ENCODE data around the gene ARHGAP6.

The ARHGAP6 gene

GRCh38 chrX:11532291-11533078 is 133.2 kb downstream of the ARHGAP6 start:
- Histone ChIP-seq H2BK15ac (ENCODE audit: low read length) (no peak overlapping the region), H3K23ac (ENCODE audit: low read depth, low read length, poor library complexity) (no peak overlapping the region), H3K79me1 (ENCODE audit: low read depth, low read length) (no peaks in the 10 kb centered on the region), H2AK5ac (ENCODE audit: low read depth, low read length) (no peak overlapping the region), H3K4me2 (ENCODE audit: insufficient read depth, low read length, poor library complexity, severe bottlenecking) (no peak overlapping the region), H3K14ac (ENCODE audit: low read length) (no peak overlapping the region), H2BK12ac (ENCODE audit: low read length) (no peak overlapping the region), H4K91ac (ENCODE audit: low read depth, low read length, poor library complexity) (no peak overlapping the region), H3K27me3 (ENCODE audit: control insufficient read depth in 3 of 3, insufficient read depth in 3 of 3, low read depth in 1 of 3, low read length in 3 of 3) (no peaks in the 10 kb centered on the region), H3K36me3 (replicated peaks in 1 of 2; ENCODE audit: control insufficient read depth in 2 of 2, insufficient read depth in 2 of 2, low read length in 2 of 2) (no peaks in the 10 kb centered on the region), H3K27ac (replicated peaks; ENCODE audit: low read length) (no peak overlapping the region), H2BK120ac (ENCODE audit: low read depth, low read length) (no peak overlapping the region), H3K4me3 (ENCODE audit: low read length in 2 of 2) (no peak overlapping the region), H4K8ac (ENCODE audit: low read depth, low read length) (no peak overlapping the region), H3K9me3 (replicated peaks in 1 of 2; ENCODE audit: control insufficient read depth in 2 of 2, insufficient read depth in 1 of 2, low read depth in 1 of 2, low read length in 2 of 2) (no peaks in the 10 kb centered on the region), H3K9ac (ENCODE audit: low read depth, low read length, poor library complexity) (no peak overlapping the region), H3K4me1 (ENCODE audit: control insufficient read depth in 2 of 2, insufficient read depth in 1 of 2, low read depth in 1 of 2, low read length in 2 of 2) (peaks cover 0 to 2% of the 10 kb centered on the region in 2 donors), H3K4ac (ENCODE audit: low read length) (no peak overlapping the region), H3K18ac (ENCODE audit: low read length) (no peak overlapping the region), H2BK5ac (ENCODE audit: low read length) (no peak overlapping the region), H2AFZ (ENCODE audit: low read length) (peak overlapping the region; percentile 43)
- DNase-seq (ENCODE audit: low spot score), result no peak

GRCh38 chrX:11531226-11531625 is 134.5 kb downstream of the ARHGAP6 start:
- no peak for DNase-seq (ENCODE audit: low spot score)
- Histone ChIP-seq H3K4me2 (ENCODE audit: insufficient read depth, low read length, poor library complexity, severe bottlenecking) (no peak overlapping the region), H3K27me3 (ENCODE audit: control insufficient read depth in 3 of 3, insufficient read depth in 3 of 3, low read depth in 1 of 3, low read length in 3 of 3) (no peaks in the 10 kb centered on the region), H3K36me3 (replicated peaks in 1 of 2; ENCODE audit: control insufficient read depth in 2 of 2, insufficient read depth in 2 of 2, low read length in 2 of 2) (no peaks in the 10 kb centered on the region), H2BK120ac (ENCODE audit: low read depth, low read length) (no peak overlapping the region), H3K79me1 (ENCODE audit: low read depth, low read length) (no peaks in the 10 kb centered on the region), H2BK15ac (ENCODE audit: low read length) (no peak overlapping the region), H3K4me3 (ENCODE audit: low read length in 2 of 2) (no peak overlapping the region), H2AK5ac (ENCODE audit: low read depth, low read length) (no peak overlapping the region), H4K8ac (ENCODE audit: low read depth, low read length) (no peak overlapping the region), H3K14ac (ENCODE audit: low read length) (no peak overlapping the region), H3K9me3 (replicated peaks in 1 of 2; ENCODE audit: control insufficient read depth in 2 of 2, insufficient read depth in 1 of 2, low read depth in 1 of 2, low read length in 2 of 2) (no peaks in the 10 kb centered on the region), H3K27ac (replicated peaks; ENCODE audit: low read length) (no peak overlapping the region), H2BK5ac (ENCODE audit: low read length) (no peak overlapping the region), H2AFZ (ENCODE audit: low read length) (no peak overlapping the region), H3K4ac (ENCODE audit: low read length) (no peak overlapping the region), H3K23ac (ENCODE audit: low read depth, low read length, poor library complexity) (no peak overlapping the region), H2BK12ac (ENCODE audit: low read length) (no peak overlapping the region), H3K4me1 (ENCODE audit: control insufficient read depth in 2 of 2, insufficient read depth in 1 of 2, low read depth in 1 of 2, low read length in 2 of 2) (peaks cover 0 to 2% of the 10 kb centered on the region in 2 donors), H3K18ac (ENCODE audit: low read length) (no peak overlapping the region), H4K91ac (ENCODE audit: low read depth, low read length, poor library complexity) (no peak overlapping the region), H3K9ac (ENCODE audit: low read depth, low read length, poor library complexity) (no peak overlapping the region)
- no CpG with 5 or more reads among the region's 1 CpG for WGBS, 2 donors (ENCODE audit: extremely low coverage in 2 of 2, insufficient read length in 2 of 2, insufficient replicate concordance in 1 of 2)

- no peak overlapping the region for H3K23ac ChIP-seq (ENCODE audit: low read depth, low read length, poor library complexity)
- no peak overlapping the region for H2BK12ac ChIP-seq (ENCODE audit: low read length)
- no peak overlapping the region for H2AFZ ChIP-seq (ENCODE audit: low read length)
- H2AK5ac ChIP-seq (ENCODE audit: low read depth, low read length), result no peak overlapping the region
- H3K27ac ChIP-seq (replicated peaks; ENCODE audit: low read length), result no peak overlapping the region
- no peak overlapping the region for H3K4me3 ChIP-seq (ENCODE audit: low read length in 2 of 2)
- H3K4me1 ChIP-seq (ENCODE audit: control insufficient read depth in 2 of 2, insufficient read depth in 1 of 2, low read depth in 1 of 2, low read length in 2 of 2), result peaks cover 0 to 2% of the 10 kb centered on the region in 2 donors
- no peak overlapping the region for H3K14ac ChIP-seq (ENCODE audit: low read length)
- H2BK120ac ChIP-seq (ENCODE audit: low read depth, low read length), result no peak overlapping the region
- no peak overlapping the region for H3K4me2 ChIP-seq (ENCODE audit: insufficient read depth, low read length, poor library complexity, severe bottlenecking)
- H4K91ac ChIP-seq (ENCODE audit: low read depth, low read length, poor library complexity), result no peak overlapping the region
- no peaks in the 10 kb centered on the region for H3K36me3 ChIP-seq (replicated peaks in 1 of 2; ENCODE audit: control insufficient read depth in 2 of 2, insufficient read depth in 2 of 2, low read length in 2 of 2)
- H3K79me1 ChIP-seq (ENCODE audit: low read depth, low read length), result no peaks in the 10 kb centered on the region
- no peaks in the 10 kb centered on the region for H3K9me3 ChIP-seq (replicated peaks in 1 of 2; ENCODE audit: control insufficient read depth in 2 of 2, insufficient read depth in 1 of 2, low read depth in 1 of 2, low read length in 2 of 2)
- WGBS, 2 donors (ENCODE audit: extremely low coverage in 2 of 2, insufficient read length in 2 of 2, insufficient replicate concordance in 1 of 2), result no CpG with 5 or more reads among the region's 3 CpGs
- H3K9ac ChIP-seq (ENCODE audit: low read depth, low read length, poor library complexity), result no peak overlapping the region
- H3K4ac ChIP-seq (ENCODE audit: low read length), result no peak overlapping the region
- H4K8ac ChIP-seq (ENCODE audit: low read depth, low read length), result no peak overlapping the region
- no peak overlapping the region for H2BK5ac ChIP-seq (ENCODE audit: low read length)
- H2BK15ac ChIP-seq (ENCODE audit: low read length), result no peak overlapping the region
- H3K27me3 ChIP-seq (ENCODE audit: control insufficient read depth in 3 of 3, insufficient read depth in 3 of 3, low read depth in 1 of 3, low read length in 3 of 3), result no peaks in the 10 kb centered on the region
- DNase-seq (ENCODE audit: low spot score), result no peak
- H3K18ac ChIP-seq (ENCODE audit: low read length), result no peak overlapping the region
Measured at GRCh38 chrX:11530621-11531020, 135.1 kb downstream of the ARHGAP6 start.

- Histone ChIP-seq H2BK15ac (ENCODE audit: low read length) (no peak overlapping the region), H4K91ac (ENCODE audit: low read depth, low read length, poor library complexity) (no peak overlapping the region), H3K4me2 (ENCODE audit: insufficient read depth, low read length, poor library complexity, severe bottlenecking) (no peak overlapping the region), H3K9ac (ENCODE audit: low read depth, low read length, poor library complexity) (no peak overlapping the region), H3K18ac (ENCODE audit: low read length) (no peak overlapping the region), H3K14ac (ENCODE audit: low read length) (no peak overlapping the region), H3K79me1 (ENCODE audit: low read depth, low read length) (no peaks in the 10 kb centered on the region), H2AK5ac (ENCODE audit: low read depth, low read length) (no peak overlapping the region), H2BK120ac (ENCODE audit: low read depth, low read length) (no peak overlapping the region), H3K4me3 (ENCODE audit: low read length in 2 of 2) (no peak overlapping the region), H3K23ac (ENCODE audit: low read depth, low read length, poor library complexity) (no peak overlapping the region), H2BK5ac (ENCODE audit: low read length) (no peak overlapping the region), H3K9me3 (replicated peaks in 1 of 2; ENCODE audit: control insufficient read depth in 2 of 2, insufficient read depth in 1 of 2, low read depth in 1 of 2, low read length in 2 of 2) (no peaks in the 10 kb centered on the region), H4K8ac (ENCODE audit: low read depth, low read length) (no peak overlapping the region), H3K27ac (replicated peaks; ENCODE audit: low read length) (no peak overlapping the region), H2BK12ac (ENCODE audit: low read length) (no peak overlapping the region), H3K27me3 (ENCODE audit: control insufficient read depth in 3 of 3, insufficient read depth in 3 of 3, low read depth in 1 of 3, low read length in 3 of 3) (no peaks in the 10 kb centered on the region), H3K4me1 (ENCODE audit: control insufficient read depth in 2 of 2, insufficient read depth in 1 of 2, low read depth in 1 of 2, low read length in 2 of 2) (peaks cover 0 to 2% of the 10 kb centered on the region in 2 donors), H2AFZ (ENCODE audit: low read length) (no peak overlapping the region), H3K36me3 (replicated peaks in 1 of 2; ENCODE audit: control insufficient read depth in 2 of 2, insufficient read depth in 2 of 2, low read length in 2 of 2) (no peaks in the 10 kb centered on the region), H3K4ac (ENCODE audit: low read length) (no peak overlapping the region)
- no CpG with 5 or more reads among the region's 2 CpGs for WGBS, 2 donors (ENCODE audit: extremely low coverage in 2 of 2, insufficient read length in 2 of 2, insufficient replicate concordance in 1 of 2)
- no peak for DNase-seq (ENCODE audit: low spot score)
Measured at GRCh38 chrX:11528623-11529022, 137.1 kb downstream of the ARHGAP6 start.
